ENCODE data around the gene ZNF562.

DNA sequence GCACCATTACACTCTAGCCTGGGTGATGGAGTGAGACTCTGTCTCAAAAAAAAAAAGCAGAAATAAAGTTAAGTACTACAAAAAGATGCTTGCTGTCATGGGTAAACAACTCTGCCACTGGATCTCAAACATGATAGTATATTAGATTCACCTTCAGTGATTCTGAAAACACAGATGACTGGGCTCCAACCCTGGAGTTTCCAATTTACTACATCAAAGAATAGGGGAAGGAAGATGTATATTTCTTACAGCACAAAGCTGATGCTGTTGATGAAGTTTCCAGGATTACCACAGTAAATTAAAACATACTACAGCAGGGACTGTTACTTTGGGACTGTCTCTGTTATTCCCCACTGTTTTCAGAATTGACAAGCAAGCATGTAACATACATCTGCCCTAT lies 59.1 kb downstream of the ZNF562 start:
- TF ChIP-seq, protein P1, sequence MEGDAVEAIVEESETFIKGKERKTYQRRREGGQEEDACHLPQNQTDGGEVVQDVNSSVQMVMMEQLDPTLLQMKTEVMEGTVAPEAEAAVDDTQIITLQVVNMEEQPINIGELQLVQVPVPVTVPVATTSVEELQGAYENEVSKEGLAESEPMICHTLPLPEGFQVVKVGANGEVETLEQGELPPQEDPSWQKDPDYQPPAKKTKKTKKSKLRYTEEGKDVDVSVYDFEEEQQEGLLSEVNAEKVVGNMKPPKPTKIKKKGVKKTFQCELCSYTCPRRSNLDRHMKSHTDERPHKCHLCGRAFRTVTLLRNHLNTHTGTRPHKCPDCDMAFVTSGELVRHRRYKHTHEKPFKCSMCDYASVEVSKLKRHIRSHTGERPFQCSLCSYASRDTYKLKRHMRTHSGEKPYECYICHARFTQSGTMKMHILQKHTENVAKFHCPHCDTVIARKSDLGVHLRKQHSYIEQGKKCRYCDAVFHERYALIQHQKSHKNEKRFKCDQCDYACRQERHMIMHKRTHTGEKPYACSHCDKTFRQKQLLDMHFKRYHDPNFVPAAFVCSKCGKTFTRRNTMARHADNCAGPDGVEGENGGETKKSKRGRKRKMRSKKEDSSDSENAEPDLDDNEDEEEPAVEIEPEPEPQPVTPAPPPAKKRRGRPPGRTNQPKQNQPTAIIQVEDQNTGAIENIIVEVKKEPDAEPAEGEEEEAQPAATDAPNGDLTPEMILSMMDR (IDR thresholded peaks at IDR 0.05), result no peak
- no peak for TF ChIP-seq POLR2A (IDR thresholded peaks at IDR 0.05)

All from uterus (tissue), 2 donors.